Measurements from ENCODE around the gene NUMB.
"Not testable (repeated sequence)": the region's sequence is repeated elsewhere in the genome, so short reads cannot be mapped to it uniquely, and the experiment has no call there.

The NUMB gene

GRCh38 chr14:73422515-73422914 lies 35.8 kb downstream of the NUMB start:
- DNase-seq (ENCODE audit: low spot score): no peak

DNA sequence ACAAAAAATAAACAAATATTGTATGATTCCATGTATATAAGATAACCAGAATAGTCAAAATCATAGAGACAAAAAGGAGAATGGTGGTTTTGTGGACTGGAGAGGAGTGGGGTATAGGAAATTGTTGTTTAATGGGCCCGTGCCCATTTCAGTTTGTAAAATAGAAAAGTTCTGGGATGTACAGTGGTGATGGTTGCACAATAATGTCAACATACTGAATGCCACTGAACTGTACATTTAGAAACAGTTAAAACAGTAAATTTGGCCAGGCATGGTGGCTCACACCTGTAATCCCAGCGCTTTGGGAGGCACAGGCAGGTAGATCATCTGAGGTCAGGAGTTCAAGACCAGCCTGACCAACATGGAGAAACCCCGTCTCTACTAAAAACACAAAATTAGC lies 40.1 kb downstream of the NUMB start:
- no peak for DNase-seq (ENCODE audit: low spot score)

DNA sequence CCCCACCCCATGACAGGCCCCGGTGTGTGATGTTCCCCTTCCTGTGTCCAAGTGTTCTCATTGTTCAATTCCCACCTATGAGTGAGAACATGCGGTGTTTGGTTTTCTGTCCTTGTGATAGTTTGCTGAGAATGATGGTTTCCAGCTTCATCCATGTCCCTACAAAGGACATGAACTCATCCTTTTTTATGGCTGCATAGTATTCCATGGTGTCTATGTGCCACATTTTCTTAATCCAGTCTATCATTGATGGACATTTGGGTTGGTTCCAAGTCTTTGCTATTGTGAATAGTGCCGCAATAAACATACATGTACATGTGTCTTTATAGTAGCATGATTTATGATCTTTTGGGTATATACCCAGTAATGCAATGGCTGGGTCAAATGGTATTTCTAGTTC lies 52.1 kb downstream of the NUMB start:
- not testable (repeated sequence) for DNase-seq (ENCODE audit: low spot score)

DNA sequence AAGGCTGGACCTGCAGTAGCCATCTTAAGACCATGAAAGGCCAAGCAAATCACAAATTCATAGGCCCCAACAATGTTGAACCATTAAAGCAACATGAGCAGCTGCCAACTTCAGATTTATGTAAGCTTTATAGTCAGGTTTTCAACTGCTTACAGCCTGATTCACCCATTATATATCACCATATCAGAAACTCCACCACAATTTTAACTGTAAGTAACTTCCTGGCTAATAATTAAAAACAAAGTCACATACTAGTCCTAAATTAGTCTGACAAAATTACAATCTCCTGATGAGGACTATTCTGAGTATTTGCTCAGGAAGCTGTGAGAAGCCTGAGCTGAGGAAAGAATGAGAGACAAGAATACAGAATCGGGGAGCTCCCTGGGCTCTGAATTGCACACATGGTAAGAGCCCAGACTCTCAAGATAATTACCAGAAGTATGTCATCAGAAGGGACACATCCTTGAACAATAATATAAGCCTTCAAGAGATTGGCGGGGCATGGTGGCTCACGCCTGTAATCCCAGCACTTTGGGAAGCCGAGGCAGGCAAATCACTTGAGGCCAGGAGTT lies 55.1 kb downstream of the NUMB start:
- DNase-seq (ENCODE audit: low spot score): no peak

- DNase-seq (ENCODE audit: low spot score): no peak
Observed at GRCh38 chr14:73402579-73402978, 55.8 kb downstream of the NUMB start.

DNA sequence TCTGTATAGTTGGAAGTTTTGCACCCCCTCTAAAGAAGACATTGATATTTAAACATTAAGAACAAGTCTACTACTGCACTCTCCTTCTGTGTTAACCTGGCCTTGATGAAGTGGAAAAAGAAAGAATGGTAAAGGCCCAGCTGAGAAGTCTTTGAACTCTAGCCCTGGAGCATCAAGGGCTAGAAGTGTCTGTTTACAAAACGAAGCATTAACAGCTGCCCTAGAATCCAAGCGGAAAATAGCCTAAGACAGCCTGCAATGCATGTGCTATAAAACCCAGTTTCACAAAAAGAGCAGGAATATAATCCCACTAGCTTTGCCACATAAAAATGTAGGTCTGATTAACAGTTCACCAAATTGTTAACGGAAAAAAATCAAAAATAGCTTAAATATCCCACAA lies 60.5 kb downstream of the NUMB start:
- DNase-seq (ENCODE audit: low spot score): no peak

- DNase-seq (ENCODE audit: low spot score): no peak
Observed at GRCh38 chr14:73394317-73394716, 64.0 kb downstream of the NUMB start.

DNA sequence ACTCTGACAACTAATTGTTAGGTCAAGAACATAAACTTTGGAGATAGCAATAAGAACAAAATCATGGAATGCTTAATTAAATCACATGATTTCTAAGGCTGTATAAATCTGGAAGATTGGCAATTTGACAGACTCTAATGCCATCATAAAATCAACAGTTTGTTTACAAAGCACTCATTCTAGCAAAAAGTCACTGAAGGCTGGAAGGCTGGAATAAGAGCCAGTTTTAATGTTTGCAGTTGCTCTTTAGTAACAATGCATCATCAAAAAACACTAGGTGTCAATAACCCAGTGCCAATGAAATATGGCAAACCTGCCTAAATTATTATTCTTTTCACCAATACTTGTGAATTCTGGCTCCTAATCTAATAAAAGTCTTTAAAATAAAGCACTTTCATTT lies 65.0 kb downstream of the NUMB start:
- DNase-seq (ENCODE audit: low spot score): no peak

DNA sequence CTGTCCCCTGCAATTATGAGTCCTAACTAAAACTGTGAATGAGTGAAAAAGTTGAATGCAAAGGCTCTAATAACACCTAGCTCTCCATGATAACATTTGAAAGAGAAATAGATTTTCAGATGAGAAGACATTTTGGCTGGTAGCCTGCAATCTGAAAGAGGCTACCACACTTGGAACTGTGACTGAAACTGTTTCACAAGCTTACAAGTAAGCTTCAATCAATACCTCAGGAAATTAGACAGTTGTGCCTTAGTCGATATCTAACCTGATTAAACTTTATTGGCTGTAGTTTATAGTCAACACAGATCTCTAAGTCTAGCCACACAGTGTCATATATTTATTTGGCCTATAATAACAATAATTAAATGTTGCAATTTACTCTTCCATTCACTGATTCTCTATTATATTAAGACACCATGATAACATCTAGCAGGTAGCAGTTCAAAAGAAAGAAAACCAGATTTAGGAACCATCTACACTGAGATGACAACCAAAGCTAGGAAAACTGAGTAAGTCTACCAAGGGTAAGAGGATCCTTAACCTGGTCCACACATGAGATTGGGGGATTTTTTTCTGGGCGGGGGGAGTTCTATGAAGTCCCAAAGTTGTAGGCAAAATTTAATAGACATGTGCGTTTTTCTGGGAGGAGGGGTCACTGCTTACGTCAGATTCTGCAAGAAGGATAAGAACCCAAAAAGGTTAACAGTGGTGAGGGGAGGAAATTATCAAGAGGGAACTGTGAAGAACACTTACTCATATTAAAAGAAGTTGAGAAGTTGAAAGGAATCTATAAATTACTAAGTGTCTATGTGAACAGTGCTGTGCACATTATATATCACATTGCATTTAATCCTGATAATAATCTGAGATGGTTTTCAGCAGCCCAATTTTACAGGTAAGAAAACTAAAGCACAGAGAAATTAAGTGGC lies 65.8 kb downstream of the NUMB start:
- DNase-seq (ENCODE audit: low spot score): no peak

- DNase-seq (ENCODE audit: low spot score): not testable (repeated sequence)
Observed at GRCh38 chr14:73387860-73388259, 70.5 kb downstream of the NUMB start.

GRCh38 chr14:73386342-73386741 lies 72.0 kb downstream of the NUMB start:
- DNase-seq (ENCODE audit: low spot score): no peak

DNA sequence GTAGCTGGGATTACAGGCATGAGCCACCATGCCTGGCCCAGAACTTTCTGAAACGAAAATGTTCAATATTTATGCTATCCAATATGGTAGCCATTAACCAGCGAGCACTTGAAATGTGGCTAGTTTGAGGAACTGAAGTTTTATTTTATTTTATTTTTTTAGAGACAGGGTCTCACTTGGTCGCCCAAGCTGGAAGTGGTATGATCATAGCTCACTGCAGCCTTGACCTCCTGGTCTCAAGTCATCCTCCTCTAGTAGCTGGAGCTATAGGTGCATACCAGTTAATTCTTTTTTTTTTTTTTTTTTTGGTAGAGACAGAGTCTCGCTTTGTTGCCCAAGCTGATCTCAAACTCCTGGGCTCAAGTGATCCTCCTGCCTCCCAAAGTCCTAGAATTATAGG lies 73.3 kb downstream of the NUMB start:
- not testable (repeated sequence) for DNase-seq (ENCODE audit: low spot score)

GRCh38 chr14:73383356-73383755 lies 75.0 kb downstream of the NUMB start:
- no peak for DNase-seq (ENCODE audit: low spot score)

DNA sequence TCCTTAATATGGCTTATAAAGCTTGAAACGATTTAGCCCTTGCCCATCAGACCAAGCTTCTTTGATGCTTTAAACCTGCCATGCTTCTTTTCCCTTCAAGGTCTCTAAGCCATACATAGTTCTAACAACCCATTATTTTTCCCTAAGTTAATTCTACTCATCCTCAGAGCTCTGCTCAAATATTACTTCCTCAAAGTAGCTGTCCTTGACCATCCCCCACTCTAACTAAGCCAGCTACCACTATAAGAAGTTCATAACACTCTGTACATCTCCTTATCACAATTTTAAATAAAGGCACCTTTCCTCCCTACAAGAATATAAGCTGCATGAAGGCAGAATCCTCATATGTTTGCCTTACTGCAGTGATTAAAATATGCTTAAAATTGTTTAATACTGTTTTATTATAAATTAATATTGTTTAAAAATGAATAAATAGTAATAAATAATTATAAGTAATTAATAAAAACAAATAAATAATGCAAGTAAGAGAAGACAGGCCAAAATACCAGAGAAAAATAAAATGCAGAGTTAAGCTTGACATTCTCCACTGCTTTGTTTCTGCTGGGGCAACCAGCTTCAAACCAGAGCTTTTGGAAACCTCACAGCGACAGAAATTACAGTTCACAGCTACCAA lies 76.8 kb downstream of the NUMB start:
- no peak for DNase-seq (ENCODE audit: low spot score)

- DNase-seq (ENCODE audit: low spot score): no peak
Observed at GRCh38 chr14:73376585-73376984, 81.8 kb downstream of the NUMB start.

- DNase-seq (ENCODE audit: low spot score): no peak
Observed at GRCh38 chr14:73375861-73376260, 82.5 kb downstream of the NUMB start.

GRCh38 chr14:73374218-73374617 lies 84.1 kb downstream of the NUMB start:
- DNase-seq (ENCODE audit: low spot score): no peak

DNA sequence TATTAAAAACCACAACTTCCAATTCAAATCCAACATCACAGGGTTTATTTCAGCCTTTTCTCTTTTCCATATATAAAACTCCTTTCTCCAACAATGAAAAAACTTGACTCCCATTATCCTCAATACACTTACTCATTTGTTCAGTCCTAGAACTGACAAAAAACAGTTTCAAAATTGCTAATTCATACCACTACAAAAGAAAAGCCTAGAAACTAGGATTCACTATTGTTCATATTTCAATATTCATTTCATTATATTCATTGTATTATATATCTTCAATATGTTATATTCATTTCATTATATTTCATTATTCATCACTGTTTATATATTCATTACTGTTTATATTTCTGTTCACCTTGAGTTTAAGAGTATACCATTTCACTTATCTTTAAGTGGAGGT lies 85.8 kb downstream of the NUMB start:
- no peak for DNase-seq (ENCODE audit: low spot score)

DNA sequence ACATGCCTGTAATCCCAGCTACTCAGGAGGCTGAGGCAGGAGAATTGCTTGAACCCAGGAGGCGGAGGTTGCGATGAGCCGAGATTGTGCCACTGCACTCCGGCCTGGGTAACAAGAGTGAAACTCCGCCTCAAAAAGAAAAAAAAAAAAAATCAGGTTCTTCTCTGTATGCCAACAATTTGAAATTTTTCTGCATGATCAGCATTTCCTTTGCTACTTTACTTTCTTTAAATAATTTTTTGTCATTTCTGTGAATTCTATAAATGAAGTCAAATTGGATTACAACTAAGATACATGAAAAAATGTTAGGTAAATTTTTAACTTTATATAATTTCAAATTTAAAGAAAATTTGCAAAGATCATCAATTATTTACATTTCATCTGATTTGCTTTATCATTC lies 87.8 kb downstream of the NUMB start:
- DNase-seq (ENCODE audit: low spot score): no peak

- DNase-seq (ENCODE audit: low spot score): no peak
Observed at GRCh38 chr14:73369428-73369827, 88.9 kb downstream of the NUMB start.

- DNase-seq (ENCODE audit: low spot score): no peak
Observed at GRCh38 chr14:73368616-73369015, 89.7 kb downstream of the NUMB start.

DNA sequence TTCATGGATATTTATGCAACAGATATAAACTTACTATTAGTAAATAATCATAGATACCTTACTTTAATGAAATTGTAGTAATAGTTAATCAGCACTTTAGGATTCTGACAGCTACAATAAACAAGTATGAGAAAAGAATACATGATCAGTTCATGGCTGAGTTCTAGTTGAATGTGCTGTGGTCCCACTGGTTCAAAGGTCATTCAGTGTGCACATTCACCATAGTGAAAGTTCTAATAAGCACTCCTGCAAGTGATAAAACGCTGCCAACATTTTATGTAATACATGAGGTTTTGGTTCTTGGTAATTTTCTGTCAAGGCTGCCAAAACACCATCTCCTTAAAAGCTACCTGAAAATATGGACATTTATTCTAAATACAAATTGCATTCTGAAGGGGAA lies 92.6 kb downstream of the NUMB start:
- no peak for DNase-seq (ENCODE audit: low spot score)

- no peak for DNase-seq (ENCODE audit: low spot score)
Observed at GRCh38 chr14:73364559-73364958, 93.8 kb downstream of the NUMB start.
